GM23338 (cell line): Measurements from ENCODE around the gene UBAC2. TPM values are rescaled to one million over a fixed set of nuclear protein-coding genes. Genes with fewer than 3 reads are reported as not detected.

Source experiments
- ATAC-seq: fragments of 200-7000 bp; cut with Tn5 transposase; 3 replicates; pipeline ENCODE4 v1.9.1; 2020
- DNase-seq: peaks from one replicate; pipeline ENCODE4 v3.0.0-alpha.2; 2015; ENCODE audit warnings: low spot score
- H2AFZ ChIP-seq: fragments of 200-600 bp; sonication (generic); 2 replicates; pipeline ENCODE4 v1.8.0; 2016; ENCODE audit warnings: antibody characterized with exemption, mild to moderate bottlenecking, moderate library complexity
- H3F3A ChIP-seq: fragments of 200-600 bp; sonication (generic); replicated peaks from 2 replicates; pipeline ENCODE4 v1.8.0; 2017; ENCODE audit warnings: antibody characterized with exemption, mixed run types, low read depth
- H3K27ac ChIP-seq: fragments of 200-600 bp; sonication (generic); 2 replicates; pipeline ENCODE4 v1.6.1; 2016; ENCODE audit warnings: low read depth
- H3K27me3 ChIP-seq: fragments of 200-600 bp; sonication (generic); 2 replicates; pipeline ENCODE4 v1.8.0; 2016; ENCODE audit warnings: mild to moderate bottlenecking, mixed run types, moderate library complexity; ENCODE audit not compliant: insufficient read depth
- H3K36me3 ChIP-seq: fragments of 200-600 bp; sonication (generic); 2 replicates; pipeline ENCODE4 v1.8.0; 2016; ENCODE audit warnings: mild to moderate bottlenecking; ENCODE audit not compliant: insufficient read depth
- H3K4me1 ChIP-seq: fragments of 200-600 bp; sonication (generic); 2 replicates; pipeline ENCODE4 v1.8.0; 2016; ENCODE audit warnings: mild to moderate bottlenecking, moderate library complexity; ENCODE audit not compliant: insufficient read depth
- H3K4me2 ChIP-seq: fragments of 200-600 bp; sonication (generic); 2 replicates; pipeline ENCODE4 v1.7.1; 2017; ENCODE audit warnings: mixed run types
- H3K4me3 ChIP-seq: fragments of 200-600 bp; sonication (generic); 2 replicates; pipeline ENCODE4 v1.6.1; 2016; ENCODE audit warnings: mixed run types
- H3K79me2 ChIP-seq: fragments of 200-600 bp; sonication (generic); replicated peaks from 2 replicates; pipeline ENCODE4 v1.8.0; 2017; ENCODE audit warnings: mild to moderate bottlenecking; ENCODE audit not compliant: insufficient read depth
- H3K9me2 ChIP-seq: fragments of 200-600 bp; sonication (generic); 2 replicates; pipeline ENCODE4 v1.8.0; 2017; ENCODE audit not compliant: insufficient read depth
- H4K20me1 ChIP-seq: fragments of 200-600 bp; sonication (generic); replicated peaks from 2 replicates; pipeline ENCODE4 v1.8.0; 2017; ENCODE audit warnings: mild to moderate bottlenecking; ENCODE audit not compliant: insufficient read depth
- H3K27ac Mint-ChIP-seq: 2 replicates; pipeline ENCODE4 v1.8.0; 2020; ENCODE audit warnings: inconsistent platforms, mild to moderate bottlenecking, moderate library complexity, mixed read lengths
- H3K27me3 Mint-ChIP-seq: 3 replicates; pipeline ENCODE4 v1.8.0; 2022; ENCODE audit warnings: low read depth, mild to moderate bottlenecking, moderate library complexity, mixed read lengths, inconsistent platforms; ENCODE audit not compliant: insufficient read depth, poor library complexity
- H3K36me3 Mint-ChIP-seq: 3 replicates; pipeline ENCODE4 v1.8.0; 2021; ENCODE audit warnings: low read depth, mild to moderate bottlenecking, inconsistent platforms, moderate library complexity, mixed read lengths
- H3K4me1 Mint-ChIP-seq: 3 replicates; pipeline ENCODE4 v1.8.0; 2020; ENCODE audit warnings: mild to moderate bottlenecking, inconsistent platforms, mixed read lengths
- H3K4me3 Mint-ChIP-seq: 3 replicates; pipeline ENCODE4 v1.8.0; 2021; ENCODE audit warnings: moderate library complexity, mild to moderate bottlenecking, inconsistent platforms, mixed read lengths
- H3K9me3 Mint-ChIP-seq: 3 replicates; pipeline ENCODE4 v1.8.0; 2020; ENCODE audit warnings: moderate library complexity, mild to moderate bottlenecking, inconsistent platforms, mixed read lengths
- CREB1 ChIP-seq: fragments of 250-450 bp; sonication (Bioruptor Pico); IDR thresholded peaks from 2 replicates; pipeline ENCODE4 v1.5.0; 2020; ENCODE audit warnings: low read depth, mild to moderate bottlenecking, moderate library complexity
- CTCF ChIP-seq, 2 experiments: fragments of 200-600 bp in 1 of 2; sonication (generic) in 1 of 2; conservative IDR thresholded peaks; 2 replicates each; pipeline versions ENCODE4 v1.5.1 to v1.6.1; 2016 to 2017; ENCODE audit warnings: antibody characterized with exemption in 2 of 2, low read depth in 2 of 2, mild to moderate bottlenecking in 2 of 2, moderate library complexity in 1 of 2
- ETS1 ChIP-seq: IDR thresholded peaks from 2 replicates; pipeline ENCODE4 v1.6.1; 2016; ENCODE audit warnings: antibody characterized with exemption
- EZH2 ChIP-seq: fragments of 200-600 bp; sonication (generic); IDR thresholded peaks from one replicate; pipeline ENCODE4 v1.8.0; 2017; ENCODE audit warnings: antibody characterized with exemption, mild to moderate bottlenecking, low read depth; ENCODE audit not compliant: unreplicated experiment
- EZH2phosphoT487 ChIP-seq: fragments of 200-600 bp; sonication (generic); IDR thresholded peaks from one replicate; pipeline ENCODE4 v1.8.1; 2018; ENCODE audit warnings: antibody characterized with exemption; ENCODE audit not compliant: unreplicated experiment
- JUNB ChIP-seq: IDR thresholded peaks from one replicate; pipeline ENCODE4 v1.6.1; 2016; ENCODE audit warnings: antibody characterized with exemption; ENCODE audit not compliant: unreplicated experiment
- NANOG ChIP-seq: IDR thresholded peaks from 2 replicates; pipeline ENCODE4 v1.6.1; 2016; ENCODE audit warnings: antibody characterized with exemption, borderline replicate concordance
- POLR2AphosphoS5 ChIP-seq: IDR thresholded peaks from 2 replicates; pipeline ENCODE4 v1.6.1; 2016; ENCODE audit warnings: antibody characterized with exemption, low read depth
- REST ChIP-seq: IDR thresholded peaks from one replicate; pipeline ENCODE4 v1.6.1; 2018; ENCODE audit warnings: antibody characterized with exemption; ENCODE audit not compliant: unreplicated experiment
- STAT1 ChIP-seq: IDR thresholded peaks from one replicate; pipeline ENCODE4 v1.6.1; 2016; ENCODE audit warnings: antibody characterized with exemption; ENCODE audit not compliant: unreplicated experiment
- ZNF114 ChIP-seq: fragments of 250-450 bp; sonication (Bioruptor Pico); IDR thresholded peaks from 2 replicates; pipeline ENCODE4 v1.5.0; 2020; ENCODE audit warnings: mild to moderate bottlenecking, moderate library complexity
- ZNF331 ChIP-seq: fragments of 250-450 bp; sonication (Bioruptor Pico); IDR thresholded peaks from 2 replicates; pipeline ENCODE4 v1.5.0; 2020; ENCODE audit warnings: low read depth, mild to moderate bottlenecking, moderate library complexity
- ZNF462 ChIP-seq: fragments of 250-450 bp; sonication (Bioruptor Pico); IDR thresholded peaks from 2 replicates; pipeline ENCODE4 v1.5.0; 2020; ENCODE audit warnings: mild to moderate bottlenecking, moderate library complexity
- polyA plus RNA-seq: library from polyadenylated mRNA; unstranded; fragments of >200 nt; fragmentation: Nextera tagmentation; extraction: Ambion mirVana; gene quantifications from 2 replicates; pipeline ENCODE4 v1.2.1, GENCODE V29; 2016
- total RNA-seq: library from RNA; depleted of rRNA; stranded (reverse); fragments of >200 nt; shearing (Covaris generic); gene quantifications from 2 replicates; pipeline ENCODE4 v1.2.3, GENCODE V29; 2014

Gene UBAC2
- total and polyA plus RNA-seq, 2 experiments from 2014 or later: 37.9 to 76.9 TPM

- H3K4me3 Mint-ChIP-seq: no peak overlapping the region
- peaks cover 6% of the 10 kb centered on the region for H3K27me3 Mint-ChIP-seq
- Histone ChIP-seq H3K36me3 (no peaks in the 10 kb centered on the region), H3K27ac (no peak overlapping the region), H3K4me2 (no peak overlapping the region), H3F3A (no peaks in the 10 kb centered on the region), H3K79me2 (peaks cover 100% of the 10 kb centered on the region), H4K20me1 (peaks cover 56% of the 10 kb centered on the region), H2AFZ (no peak overlapping the region), H3K27me3 (no peaks in the 10 kb centered on the region), H3K9me2 (no peaks in the 10 kb centered on the region), H3K4me3 (no peak overlapping the region), H3K4me1 (no peaks in the 10 kb centered on the region)
- no peak for DNase-seq
- TF ChIP-seq CTCF (conservative IDR thresholded peaks at IDR 0.05; ENCODE audit: low read depth in 2 of 2) (no peak), ZNF331 (CRISPR knock-in tag) (no peak), EZH2phosphoT487 (no peak), ZNF114 (no peak), ZNF462 (CRISPR knock-in tag) (no peak), CREB1 (CRISPR knock-in tag) (no peak), JUNB (no peak), POLR2AphosphoS5 (no peak), NANOG (no peak), STAT1 (no peak), ETS1 (no peak), EZH2 (no peak), REST (no peak)
- no peak overlapping the region for H3K27ac Mint-ChIP-seq
- ATAC-seq: no peak
- H3K9me3 Mint-ChIP-seq: no peaks in the 10 kb centered on the region
- H3K36me3 Mint-ChIP-seq: peaks cover 6% of the 10 kb centered on the region
- peaks cover 36% of the 10 kb centered on the region for H3K4me1 Mint-ChIP-seq
Observed at GRCh38 chr13:99226513-99226912, 25.9 kb downstream of the UBAC2 start.
